Keratinocyte (primary cell): ENCODE measurements around the gene GALNT2. TPM values are rescaled to one million over a fixed set of nuclear protein-coding genes. Genes with fewer than 3 reads are reported as not detected.

Source experiments
- DNase-seq: peaks from one replicate; pipeline ENCODE4 v3.0.0-alpha.2; 2011; ENCODE audit warnings: low read depth, missing footprints, low spot score
- FAIRE-seq: peaks from 2 replicates; lab custom pipeline; 2011; peaks lifted over from hg19 to GRCh38; lab: Jason Lieb, UNC
- H2AFZ ChIP-seq: 2 replicates; pipeline ENCODE4 v1.6.0; 2012; ENCODE audit warnings: low read length, control low read depth, inconsistent platforms; ENCODE audit not compliant: control insufficient read depth
- H3K27ac ChIP-seq: 2 replicates; pipeline ENCODE4 v1.5.1; 2011; ENCODE audit warnings: low read length; ENCODE audit not compliant: control insufficient read depth, insufficient read depth
- H3K27me3 ChIP-seq: 3 replicates; pipeline ENCODE4 v1.6.0; 2011; ENCODE audit warnings: low read length; ENCODE audit not compliant: control insufficient read depth, insufficient read depth; ENCODE audit errors: extremely low read depth
- H3K36me3 ChIP-seq, 2 experiments: 2 replicates in 1 of 2; 3 replicates in 1 of 2; pipeline ENCODE4 v1.5.1; 2011; ENCODE audit warnings: low read length in 2 of 2, mild to moderate bottlenecking in 1 of 2; ENCODE audit not compliant: control insufficient read depth in 2 of 2, insufficient read depth in 2 of 2; ENCODE audit errors: extremely low read depth in 1 of 2
- H3K4me1 ChIP-seq: 3 replicates; pipeline ENCODE4 v1.5.1; 2011; ENCODE audit warnings: low read length; ENCODE audit not compliant: control insufficient read depth, insufficient read depth; ENCODE audit errors: extremely low read depth
- H3K4me2 ChIP-seq: 3 replicates; pipeline ENCODE4 v1.6.0; 2011; ENCODE audit warnings: low read depth, low read length; ENCODE audit not compliant: control insufficient read depth, insufficient read depth; ENCODE audit errors: extremely low read depth
- H3K4me3 ChIP-seq, 3 experiments: fragments of 200-600 bp in 1 of 3; sonication (generic) in 1 of 3; 2 replicates in 2 of 3; 3 replicates in 1 of 3; pipeline ENCODE4 v1.5.1; 2011 to 2016; ENCODE audit warnings: low read length in 3 of 3, mild to moderate bottlenecking in 3 of 3, control low read depth in 2 of 3, inconsistent platforms in 1 of 3, low read depth in 1 of 3, mixed read lengths in 1 of 3, mixed run types in 1 of 3, moderate library complexity in 1 of 3; ENCODE audit not compliant: control insufficient read depth in 2 of 3, insufficient read depth in 2 of 3; ENCODE audit errors: extremely low read depth in 1 of 3
- H3K79me2 ChIP-seq: 2 replicates; pipeline ENCODE4 v1.6.0; 2012; ENCODE audit warnings: low read length; ENCODE audit not compliant: control insufficient read depth, insufficient read depth
- H3K9ac ChIP-seq: 3 replicates; pipeline ENCODE4 v1.6.0; 2011; ENCODE audit warnings: low read length; ENCODE audit not compliant: control insufficient read depth, insufficient read depth; ENCODE audit errors: extremely low read depth
- H3K9me1 ChIP-seq: 3 replicates; pipeline ENCODE4 v1.6.0; 2011; ENCODE audit warnings: low read length; ENCODE audit not compliant: control insufficient read depth, insufficient read depth; ENCODE audit errors: extremely low read depth
- H3K9me3 ChIP-seq: 2 replicates; pipeline ENCODE4 v1.5.1; 2012; ENCODE audit warnings: low read depth, low read length; ENCODE audit not compliant: control insufficient read depth
- H4K20me1 ChIP-seq: 3 replicates; pipeline ENCODE4 v1.6.0; 2011; ENCODE audit warnings: low read length; ENCODE audit not compliant: control insufficient read depth, insufficient read depth; ENCODE audit errors: extremely low read depth
- EZH2 ChIP-seq: IDR thresholded peaks from one replicate; pipeline ENCODE4 v1.6.1; 2012; ENCODE audit warnings: inconsistent platforms, mild to moderate bottlenecking, low read length, moderate library complexity
- dilution Hi-C: fragments of 300-500 bp; cut with MboI; formaldehyde crosslinking; loops from one replicate; pipeline ENCODE4 v1.7.0; 2020; ENCODE audit warnings: low sequenced_read_pairs; ENCODE audit not compliant: extremely low pct_ligation_motif_present
- polyA plus RNA-seq, 5 experiments: library from polyadenylated mRNA; depleted of rRNA in 3 of 5; stranded (reverse) in 3 of 5; stranded (forward) in 1 of 5; unstranded in 1 of 5; fragments of >200 nt; gene quantifications; 1 replicate in 1 of 5; 2 replicates in 3 of 5; 3 replicates in 1 of 5; pipeline versions ENCODE4 v1.2.1 to v1.2.3, GENCODE V29; 2011 to 2012; ENCODE audit warnings: missing spikeins in 2 of 5, low read depth in 1 of 5, low replicate concordance in 1 of 5
- TF ChIP-seq, protein P1 (sequence below), 3 experiments: IDR thresholded peaks in 1 of 3; conservative IDR thresholded peaks in 1 of 3; optimal IDR thresholded peaks in 1 of 3; 2 replicates in 2 of 3; 3 replicates in 1 of 3; pipeline versions ENCODE3 to v1.5.1; 2011; ENCODE audit warnings: low read length in 3 of 3, mild to moderate bottlenecking in 3 of 3, moderate library complexity in 2 of 3, control low read depth in 1 of 3, inconsistent platforms in 1 of 3; ENCODE audit not compliant: insufficient read depth in 2 of 3; ENCODE audit errors: extremely low read depth in 1 of 3

The GALNT2 gene
- polyA plus RNA-seq, 1 donor (not counting 4 experiments of a cell fraction or from before 2014, with no cell fraction given), result 61.7 TPM

- Histone ChIP-seq H3K9ac (no peak overlapping the region), H3K4me3 (no peak overlapping the region), H3K36me3 (peaks cover 4% of the 10 kb centered on the region in 2 experiments), H3K9me3 (no peaks in the 10 kb centered on the region), H3K27me3 (no peaks in the 10 kb centered on the region), H3K79me2 (peaks cover 84% of the 10 kb centered on the region), H3K27ac (no peak overlapping the region), H3K9me1 (peaks cover 2% of the 10 kb centered on the region), H3K4me2 (no peak overlapping the region), H2AFZ (no peak overlapping the region), H4K20me1 (peaks cover 3% of the 10 kb centered on the region), H3K4me1 (peaks cover 5% of the 10 kb centered on the region)
- TF ChIP-seq, protein P1, sequence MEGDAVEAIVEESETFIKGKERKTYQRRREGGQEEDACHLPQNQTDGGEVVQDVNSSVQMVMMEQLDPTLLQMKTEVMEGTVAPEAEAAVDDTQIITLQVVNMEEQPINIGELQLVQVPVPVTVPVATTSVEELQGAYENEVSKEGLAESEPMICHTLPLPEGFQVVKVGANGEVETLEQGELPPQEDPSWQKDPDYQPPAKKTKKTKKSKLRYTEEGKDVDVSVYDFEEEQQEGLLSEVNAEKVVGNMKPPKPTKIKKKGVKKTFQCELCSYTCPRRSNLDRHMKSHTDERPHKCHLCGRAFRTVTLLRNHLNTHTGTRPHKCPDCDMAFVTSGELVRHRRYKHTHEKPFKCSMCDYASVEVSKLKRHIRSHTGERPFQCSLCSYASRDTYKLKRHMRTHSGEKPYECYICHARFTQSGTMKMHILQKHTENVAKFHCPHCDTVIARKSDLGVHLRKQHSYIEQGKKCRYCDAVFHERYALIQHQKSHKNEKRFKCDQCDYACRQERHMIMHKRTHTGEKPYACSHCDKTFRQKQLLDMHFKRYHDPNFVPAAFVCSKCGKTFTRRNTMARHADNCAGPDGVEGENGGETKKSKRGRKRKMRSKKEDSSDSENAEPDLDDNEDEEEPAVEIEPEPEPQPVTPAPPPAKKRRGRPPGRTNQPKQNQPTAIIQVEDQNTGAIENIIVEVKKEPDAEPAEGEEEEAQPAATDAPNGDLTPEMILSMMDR (optimal IDR thresholded peaks at IDR 0.05 in 1 of 3, IDR thresholded peaks at IDR 0.05 in 1 of 3, conservative IDR thresholded peaks at IDR 0.05 in 1 of 3; ENCODE audit: extremely low read depth in 1 of 3, insufficient read depth in 2 of 3, low read length in 3 of 3), result no peak
- TF ChIP-seq EZH2, result no peak
- FAIRE-seq (no peak), DNase-seq (no peak)
- dilution Hi-C loops, result no loop called here
Observed at GRCh38 chr1:230136453-230137336, 69.7 kb downstream of the GALNT2 start.

DNA sequence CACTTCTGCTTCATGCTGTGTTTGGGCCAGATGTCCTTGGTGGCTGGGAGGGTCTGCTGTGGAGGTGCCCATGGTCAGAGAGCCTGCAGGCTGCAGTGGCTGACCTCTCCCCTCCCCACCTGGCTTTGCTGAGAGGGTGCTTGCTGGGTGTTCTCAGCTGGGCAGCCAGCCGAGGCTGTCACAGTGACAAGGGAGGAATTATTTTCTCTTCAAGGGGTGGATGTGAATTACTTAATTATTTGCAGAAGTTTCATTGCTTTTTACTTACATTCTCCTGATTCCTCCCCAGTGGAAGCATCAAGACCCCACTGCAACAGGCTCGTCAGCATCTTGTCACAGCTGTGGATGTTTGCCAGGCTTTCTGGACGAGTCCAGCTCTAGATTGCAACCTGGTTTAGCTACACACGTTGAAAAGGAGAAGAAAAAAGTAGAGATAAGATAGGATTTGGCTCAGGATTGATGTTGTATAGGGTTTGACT is 70.3 kb downstream of the GALNT2 start:
- Histone ChIP-seq H3K36me3 (peaks cover 4% of the 10 kb centered on the region in 2 experiments), H3K9me1 (peaks cover 4% of the 10 kb centered on the region), H3K27ac (no peak overlapping the region), H3K4me3 (no peak overlapping the region), H3K79me2 (peaks cover 84% of the 10 kb centered on the region), H3K27me3 (no peaks in the 10 kb centered on the region), H4K20me1 (peaks cover 3% of the 10 kb centered on the region), H2AFZ (no peak overlapping the region), H3K9me3 (no peaks in the 10 kb centered on the region), H3K4me2 (no peak overlapping the region), H3K4me1 (peaks cover 5% of the 10 kb centered on the region), H3K9ac (no peak overlapping the region)
- dilution Hi-C loops, result no loop called here
- DNase-seq (no peak), FAIRE-seq (no peak)
- no peak for TF ChIP-seq EZH2
- TF ChIP-seq, protein P1 (optimal IDR thresholded peaks at IDR 0.05 in 1 of 3, IDR thresholded peaks at IDR 0.05 in 1 of 3, conservative IDR thresholded peaks at IDR 0.05 in 1 of 3; ENCODE audit: extremely low read depth in 1 of 3, insufficient read depth in 2 of 3, low read length in 3 of 3), result no peak
